Common myeloid progenitor, CD34-positive (primary cell): ENCODE data around the gene PTPN1. TPM values are rescaled to one million over a fixed set of nuclear protein-coding genes. Genes with fewer than 3 reads are reported as not detected.
A peak's percentile ranks its signal among the peaks of the same experiment; 100 is the strongest.

Experiments
- CTCF ChIA-PET: fragments of 350-600 bp; sonication (Branson Sonifier 250); formaldehyde crosslinking; loops from one replicate; lab custom pipeline; 2021; ENCODE audit warnings: antibody characterized with exemption; lab: Charles Lee
- POLR2A ChIA-PET: fragments of 350-600 bp; sonication (Branson Sonifier 250); formaldehyde crosslinking; loops from one replicate; lab custom pipeline; 2021; ENCODE audit warnings: antibody characterized with exemption; lab: Charles Lee
- DNase-seq, 3 donors: peaks; one replicate each; pipeline versions ENCODE4 v3.0.0 to v3.0.0-alpha.2; 2013
- H3K27ac ChIP-seq, 2 experiments: 1 replicate in 1 of 2; 2 replicates in 1 of 2; pipeline ENCODE4 v1.7.0; 2013; ENCODE audit warnings: inconsistent platforms in 2 of 2, low read length in 2 of 2, mild to moderate bottlenecking in 2 of 2, low read depth in 1 of 2, moderate library complexity in 1 of 2; ENCODE audit not compliant: severe bottlenecking in 2 of 2, insufficient read depth in 1 of 2, poor library complexity in 1 of 2
- H3K27me3 ChIP-seq, 5 experiments: replicated peaks in 2 of 5; 1 replicate in 3 of 5; 2 replicates in 2 of 5; pipeline versions ENCODE4 v1.6.1 to v1.7.0; 2013; ENCODE audit warnings: low read length in 4 of 5, mild to moderate bottlenecking in 2 of 5, moderate library complexity in 2 of 5, inconsistent platforms in 1 of 5; ENCODE audit not compliant: insufficient read depth in 5 of 5, control insufficient read depth in 4 of 5
- H3K36me3 ChIP-seq, 4 experiments: 1 replicate in 2 of 4; 2 replicates in 2 of 4; pipeline versions ENCODE4 v1.6.1 to v1.7.0; 2013; ENCODE audit warnings: low read length in 3 of 4, control low read depth in 1 of 4, mild to moderate bottlenecking in 1 of 4; ENCODE audit not compliant: control insufficient read depth in 4 of 4, insufficient read depth in 4 of 4
- H3K4me1 ChIP-seq, 4 experiments: 1 replicate in 3 of 4; 2 replicates in 1 of 4; pipeline versions ENCODE4 v1.6.1 to v1.7.1; 2013; ENCODE audit warnings: low read length in 3 of 4, mild to moderate bottlenecking in 3 of 4, control low read depth in 1 of 4, inconsistent platforms in 1 of 4, moderate library complexity in 1 of 4; ENCODE audit not compliant: control insufficient read depth in 4 of 4, insufficient read depth in 4 of 4; ENCODE audit errors: control extremely low read depth in 1 of 4
- H3K4me3 ChIP-seq, 7 experiments: 1 replicate in 4 of 7; 2 replicates in 3 of 7; pipeline versions ENCODE4 v1.5.1 to v1.7.0; 2013; ENCODE audit warnings: mild to moderate bottlenecking in 7 of 7, low read length in 6 of 7, moderate library complexity in 6 of 7, inconsistent platforms in 2 of 7, low read depth in 2 of 7, control low read depth in 1 of 7; ENCODE audit not compliant: insufficient read depth in 4 of 7, control insufficient read depth in 1 of 7; ENCODE audit errors: extremely low read depth in 1 of 7
- H3K9me3 ChIP-seq, 5 experiments: 1 replicate in 4 of 5; 2 replicates in 1 of 5; pipeline versions ENCODE4 v1.6.1 to v1.7.1; 2013; ENCODE audit warnings: low read length in 4 of 5, mild to moderate bottlenecking in 2 of 5, inconsistent platforms in 1 of 5, low read depth in 1 of 5, moderate library complexity in 1 of 5; ENCODE audit not compliant: control insufficient read depth in 4 of 5, insufficient read depth in 2 of 5; ENCODE audit errors: control extremely low read depth in 1 of 5
- WGBS: methylation state at CpG from one replicate; pipeline ENCODE4 v1.1.5; 2013; ENCODE audit not compliant: insufficient coverage; 5-methylcytosine and 5-hydroxymethylcytosine counted together
- polyA plus RNA-seq: library from polyadenylated mRNA; unstranded; fragments of 120-200 nt; gene quantifications from one replicate; pipeline ENCODE4 v1.2.1, GENCODE V29; 2013

Gene PTPN1
- 28.1 TPM for polyA plus RNA-seq

DNA sequence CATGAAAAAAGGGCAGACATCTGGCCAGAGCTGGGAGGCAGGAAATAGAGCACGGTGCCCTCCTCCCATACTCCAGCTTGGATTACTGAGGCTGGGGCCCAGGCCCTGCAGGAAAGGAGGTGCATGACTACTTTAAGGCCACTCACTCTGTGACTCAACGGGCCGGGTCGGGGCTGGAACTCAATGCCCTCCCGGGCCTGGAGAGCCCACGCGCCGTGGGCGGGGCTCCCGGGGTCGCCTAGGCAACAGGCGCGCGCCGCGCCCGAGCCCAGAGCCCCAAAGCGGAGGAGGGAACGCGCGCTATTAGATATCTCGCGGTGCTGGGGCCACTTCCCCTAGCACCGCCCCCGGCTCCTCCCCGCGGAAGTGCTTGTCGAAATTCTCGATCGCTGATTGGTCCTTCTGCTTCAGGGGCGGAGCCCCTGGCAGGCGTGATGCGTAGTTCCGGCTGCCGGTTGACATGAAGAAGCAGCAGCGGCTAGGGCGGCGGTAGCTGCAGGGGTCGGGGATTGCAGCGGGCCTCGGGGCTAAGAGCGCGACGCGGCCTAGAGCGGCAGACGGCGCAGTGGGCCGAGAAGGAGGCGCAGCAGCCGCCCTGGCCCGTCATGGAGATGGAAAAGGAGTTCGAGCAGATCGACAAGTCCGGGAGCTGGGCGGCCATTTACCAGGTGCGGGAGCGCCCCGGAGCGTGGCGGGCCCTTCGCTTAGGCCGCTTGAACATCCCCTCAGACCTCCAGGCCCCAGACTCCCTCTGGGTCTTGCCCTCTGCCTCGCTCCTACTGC lies at the start of gene PTPN1:
PTPN1 (plus strand) TSS at position 461 of the 783 bp plus-strand sequence; CDS start at position 606, 145 bp downstream.
- peaks cover 23 to 53% (median 35%) of the 10 kb centered on the region in 4 experiments for H3K4me1 ChIP-seq
- H3K9me3 ChIP-seq: no peaks in the 10 kb centered on the region
- 0% methylated on average over 60 of the region's 64 CpGs for WGBS
- no peaks in the 10 kb centered on the region for H3K27me3 ChIP-seq
- peak; percentile 98 to 99 (median 98) for DNase-seq
- CTCF ChIA-PET: interaction anchor here (1.0 to 32.0 kb wide), 6 partner anchors 9 to 45 kb away, joined by 3 to 906 read pairs (median 4); no protein-coding TSS in a partner anchor
- POLR2A ChIA-PET: interaction anchor here (0.6 to 1.0 kb wide), 3 partner anchors 9 to 30 kb away, joined by 3 to 5 read pairs (median 3); no protein-coding TSS in a partner anchor
- H3K36me3 ChIP-seq: peaks cover 0 to 4% (median under 1%) of the 10 kb centered on the region in 4 experiments
- H3K4me3 ChIP-seq: peak within 1 kb of the TSS; percentile 85 to 99 (median 96)
- peak within 1 kb of the TSS; percentile 89 to 93 for H3K27ac ChIP-seq

DNA sequence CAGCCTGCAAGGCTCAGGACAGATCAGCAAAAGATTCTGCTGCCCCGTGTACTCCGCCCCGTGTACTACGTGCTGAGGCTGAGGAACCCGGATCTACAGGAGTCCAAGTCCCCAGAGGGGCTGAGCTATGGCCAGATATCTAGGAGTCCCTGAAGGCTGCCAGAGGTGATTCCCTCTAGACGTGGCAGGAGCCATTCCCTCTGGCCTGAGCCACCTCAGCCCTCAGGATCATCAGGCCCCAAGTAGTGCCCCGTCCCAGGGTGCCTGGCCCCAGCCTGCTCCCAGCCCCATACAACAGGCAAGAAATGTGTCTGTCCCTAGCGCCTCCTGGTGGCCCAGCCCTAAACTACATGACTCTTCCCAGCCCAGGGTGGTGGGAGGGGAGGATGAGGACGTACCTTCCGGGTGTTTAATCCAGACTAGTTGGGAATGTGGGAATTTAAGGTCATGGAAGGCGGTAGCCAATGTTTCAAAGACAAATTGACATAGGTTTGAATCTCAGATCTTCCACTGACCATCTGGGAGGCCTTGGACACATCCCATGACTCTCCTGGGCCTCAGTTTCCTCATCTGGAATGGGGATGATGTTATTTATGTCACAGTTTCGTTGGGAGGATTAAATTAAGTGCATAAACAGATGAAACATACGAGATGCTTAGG lies 49.4 kb upstream of the PTPN1 start:
- ChIA-PET CTCF (interaction anchor here (1.0 to 10.7 kb wide), 4 partner anchors 105 to 275 kb away, joined by 3 to 262 read pairs (median 4); partner anchors contain the start of gene CEBPB), POLR2A (interaction anchor here (0.5 kb wide), 1 partner anchor 269 kb away, joined by 3 read pairs; no protein-coding TSS in a partner anchor)
- no peak overlapping the region for H3K27ac ChIP-seq
- DNase-seq: peak; percentile 67 to 74 (median 69)
- H3K9me3 ChIP-seq: no peaks in the 10 kb centered on the region
- H3K27me3 ChIP-seq: no peaks in the 10 kb centered on the region
- H3K4me1 ChIP-seq: peaks cover 4 to 36% (median 31%) of the 10 kb centered on the region in 4 experiments
- no peaks in the 10 kb centered on the region for H3K36me3 ChIP-seq
- no peak overlapping the region for H3K4me3 ChIP-seq
- 68% methylated on average over 8 of the region's 13 CpGs for WGBS

DNA sequence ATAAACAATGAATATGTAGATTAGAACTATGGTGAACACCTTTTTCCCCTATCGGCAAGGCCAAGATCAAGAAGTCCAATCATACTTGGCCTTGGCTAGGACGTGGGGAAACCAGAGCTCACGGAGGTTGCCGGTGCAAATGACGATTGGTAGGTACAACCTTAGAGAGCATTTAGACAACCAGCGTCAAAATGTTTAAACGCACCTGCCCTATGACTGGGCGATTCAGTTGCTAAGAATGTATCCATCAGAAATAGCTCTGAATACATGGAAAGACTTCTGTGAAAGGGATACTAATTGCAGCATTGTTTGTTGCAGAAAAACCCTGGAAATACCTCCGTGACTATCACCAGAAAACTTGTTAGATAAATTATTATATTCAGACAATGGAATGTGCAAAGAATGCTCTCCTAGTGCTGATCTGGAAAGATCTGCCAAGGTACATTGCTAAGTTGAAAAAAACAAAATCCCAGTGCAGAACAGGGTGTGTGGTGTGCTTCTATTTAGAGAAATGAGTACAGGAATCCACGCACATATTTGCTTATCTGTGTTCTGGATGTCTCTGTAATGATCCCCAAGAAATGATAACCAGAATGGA lies 48.0 kb upstream of the PTPN1 start:
- Histone ChIP-seq H3K4me3 (no peak overlapping the region), H3K4me1 (peaks cover under 1 to 21% (median 17%) of the 10 kb centered on the region in 4 experiments), H3K9me3 (no peaks in the 10 kb centered on the region), H3K36me3 (no peaks in the 10 kb centered on the region), H3K27ac (no peak overlapping the region), H3K27me3 (no peaks in the 10 kb centered on the region)
- no peak for DNase-seq
- ChIA-PET CTCF (interaction anchor here (1.0 to 15.1 kb wide), 7 partner anchors 11 to 277 kb away, joined by 3 to 262 read pairs (median 4); partner anchors contain the start of gene CEBPB), POLR2A (interaction anchor here (0.6 to 0.7 kb wide), 3 partner anchors 18 to 122 kb away, joined by 3 to 4 read pairs (median 4); no protein-coding TSS in a partner anchor)
- 94% methylated on average over 9 of the region's 10 CpGs for WGBS

DNA sequence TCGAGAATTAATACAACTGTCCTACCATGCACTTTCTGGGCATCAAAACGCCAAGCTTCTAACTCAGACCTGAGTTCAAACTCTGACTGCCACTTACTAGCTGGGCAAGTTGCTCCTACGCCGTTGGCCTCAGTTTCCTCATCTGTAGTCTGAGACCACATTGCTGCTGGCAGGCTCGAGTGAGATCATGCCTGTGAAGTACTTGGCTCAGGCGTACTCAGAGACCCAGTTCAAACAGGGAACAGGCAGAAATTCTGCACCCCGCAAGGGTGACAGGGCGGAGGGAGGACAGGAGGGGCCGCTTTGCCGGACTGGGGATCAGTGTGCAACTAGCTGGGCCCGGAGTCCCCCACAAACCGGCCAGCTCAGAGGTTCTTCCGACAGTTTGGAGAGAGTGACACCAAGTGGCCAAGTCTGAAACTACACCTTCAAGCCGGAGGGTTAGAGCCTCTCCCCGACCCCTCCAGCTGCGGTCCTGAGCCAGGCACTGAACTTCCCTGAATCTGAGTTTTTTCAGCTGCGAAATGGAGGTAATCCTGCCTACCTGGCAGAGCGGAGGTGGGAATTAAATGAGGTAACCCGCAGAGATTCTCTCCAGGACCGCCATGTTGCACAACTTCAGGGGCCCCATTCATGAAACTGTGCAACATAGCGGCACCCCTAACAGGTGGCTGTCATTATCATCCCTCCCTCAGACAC lies 46.0 kb upstream of the PTPN1 start:
- Histone ChIP-seq H3K4me1 (peaks cover 0 to 13% (median 11%) of the 10 kb centered on the region in 4 experiments), H3K9me3 (no peaks in the 10 kb centered on the region), H3K4me3 (peak overlapping the region in 1 of 7 experiments; percentile 11), H3K27ac (no peak overlapping the region), H3K27me3 (no peaks in the 10 kb centered on the region), H3K36me3 (no peaks in the 10 kb centered on the region)
- 31% methylated on average over 17 of the region's 21 CpGs for WGBS
- DNase-seq: peak; percentile 56 to 79 (median 75)
- CTCF ChIA-PET: interaction anchor here (0.8 to 15.1 kb wide), 32 partner anchors 9 to 384 kb away, joined by 3 to 262 read pairs (median 4); partner anchors contain the start of genes CEBPB and PTPN1
- POLR2A ChIA-PET: no interaction called here

DNA sequence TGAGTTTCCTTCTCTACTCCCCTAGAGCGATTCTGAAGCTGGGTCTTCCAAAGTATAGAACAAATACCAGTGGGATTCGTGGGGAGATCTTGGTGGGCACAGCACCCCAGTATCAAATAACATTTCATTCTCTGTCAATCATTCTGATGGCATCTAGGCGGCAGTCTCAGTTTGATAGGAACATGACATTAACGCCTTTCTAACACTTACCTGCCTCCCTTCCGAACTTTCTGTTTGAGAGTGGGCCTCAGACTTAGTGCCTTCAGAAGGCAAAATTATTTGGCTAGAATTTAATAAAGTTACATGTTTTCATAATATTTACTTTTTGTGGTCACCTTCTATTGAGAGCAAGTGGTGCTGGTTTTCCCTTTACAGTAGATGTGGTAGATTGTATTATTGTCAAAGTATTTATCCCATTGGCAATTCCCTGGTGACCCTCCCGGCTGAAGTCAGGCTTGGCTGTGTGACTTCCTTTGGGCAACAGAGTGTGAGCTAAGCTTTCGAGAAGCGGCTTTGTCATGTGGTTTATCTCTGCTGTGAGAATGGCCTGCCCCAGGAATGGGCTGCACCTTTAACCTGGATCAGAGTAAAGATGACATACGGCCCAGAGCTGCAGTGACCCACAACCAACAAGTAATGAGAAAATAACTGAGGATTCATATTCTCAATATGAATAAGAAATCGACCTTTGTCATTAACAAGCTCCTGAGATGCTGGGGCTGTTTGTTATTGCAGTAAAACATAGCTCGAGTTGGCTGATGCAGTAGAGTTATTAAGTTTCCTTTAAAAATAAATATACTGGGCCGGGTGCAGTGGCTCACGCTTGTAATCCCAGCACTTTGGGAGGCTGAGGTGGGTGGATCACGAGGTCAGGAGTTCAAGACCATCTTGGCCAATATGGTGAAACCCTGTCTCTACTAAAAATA lies 45.2 kb upstream of the PTPN1 start:
- Histone ChIP-seq H3K27ac (no peak overlapping the region), H3K4me3 (no peak overlapping the region), H3K36me3 (no peaks in the 10 kb centered on the region), H3K4me1 (peaks cover 0 to 13% (median 11%) of the 10 kb centered on the region in 4 experiments), H3K9me3 (no peaks in the 10 kb centered on the region), H3K27me3 (no peaks in the 10 kb centered on the region)
- DNase-seq: no peak
- ChIA-PET CTCF (interaction anchor here (0.8 to 15.1 kb wide), 31 partner anchors 10 to 345 kb away, joined by 3 to 262 read pairs (median 4); partner anchors contain the start of genes CEBPB and PTPN1), POLR2A (interaction anchor here (0.6 kb wide), 1 partner anchor 79 kb away, joined by 3 read pairs; no protein-coding TSS in a partner anchor)
- WGBS: 79% methylated on average over 6 of the region's 14 CpGs
